Upper lobe of left lung (tissue), 4 donors: ENCODE measurements around the gene DMBT1.

Experiments used
- CTCF ChIP-seq, 6 experiments: fragments of 450-650 bp in 4 of 6; fragments of 200-600 bp in 2 of 6; sonication (generic) in 2 of 6; IDR thresholded peaks; one replicate each; pipeline ENCODE4 v1.5.1; 2016 to 2019; ENCODE audit warnings: antibody characterized with exemption in 6 of 6
- EP300 ChIP-seq, 4 donors: sonication (generic); formaldehyde crosslinking; IDR thresholded peaks; one replicate each; pipeline ENCODE4 v1.5.1; 2017; ENCODE audit warnings: antibody characterized with exemption in 4 of 4, control low read depth in 2 of 4
- POLR2A ChIP-seq, 4 donors: fragments of 450-650 bp; IDR thresholded peaks; one replicate each; pipeline ENCODE4 v1.5.1; 2016 to 2017; ENCODE audit warnings: antibody characterized with exemption in 4 of 4, mild to moderate bottlenecking in 2 of 4

GRCh38 chr10:122637376-122637775 lies 76.8 kb downstream of the DMBT1 start:
- no peak for TF ChIP-seq EP300 (IDR thresholded peaks at IDR 0.05)
- no peak for TF ChIP-seq CTCF (IDR thresholded peaks at IDR 0.05)
- no peak for TF ChIP-seq POLR2A (IDR thresholded peaks at IDR 0.05)
